HG03558 (cell line): ENCODE data around the gene ALG14.
"Not testable (repeated sequence)": the region's sequence is repeated elsewhere in the genome, so short reads cannot be mapped to it uniquely, and the experiment has no call there.

Experiments
- ATAC-seq: cut with Tn5 transposase; IDR thresholded peaks from one replicate; pipeline ENCODE4 v1.9.1; 2021; ENCODE audit warnings: moderate number of reproducible peaks; ENCODE audit not compliant: unreplicated experiment; ENCODE audit errors: extremely low read depth

ALG14 gene

DNA sequence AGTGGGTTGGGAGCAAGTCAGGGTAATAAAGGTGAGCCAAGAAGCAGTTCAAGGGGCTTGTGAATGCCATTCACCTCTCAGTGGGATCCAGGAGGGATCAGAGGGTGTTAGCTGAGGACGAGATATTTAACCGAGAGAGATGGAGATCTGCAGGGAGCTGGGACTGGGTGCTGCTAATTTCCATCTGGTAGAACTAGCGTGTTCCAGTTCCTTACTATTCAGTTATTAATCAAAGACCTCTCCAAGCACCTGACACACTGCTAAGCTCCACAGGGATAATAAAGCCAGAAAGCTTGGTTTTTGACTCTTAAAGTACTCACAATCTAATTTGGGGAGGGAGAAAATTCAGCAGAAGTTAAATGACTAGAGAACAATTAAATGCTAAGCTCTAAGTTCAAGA, 57.7 kb downstream of the ALG14 start:
- no peak for ATAC-seq

- ATAC-seq = no peak
Observed at GRCh38 chr1:95013950-95014574, 58.7 kb downstream of the ALG14 start.

- ATAC-seq = no peak
Observed at GRCh38 chr1:95012389-95012788, 60.4 kb downstream of the ALG14 start.

DNA sequence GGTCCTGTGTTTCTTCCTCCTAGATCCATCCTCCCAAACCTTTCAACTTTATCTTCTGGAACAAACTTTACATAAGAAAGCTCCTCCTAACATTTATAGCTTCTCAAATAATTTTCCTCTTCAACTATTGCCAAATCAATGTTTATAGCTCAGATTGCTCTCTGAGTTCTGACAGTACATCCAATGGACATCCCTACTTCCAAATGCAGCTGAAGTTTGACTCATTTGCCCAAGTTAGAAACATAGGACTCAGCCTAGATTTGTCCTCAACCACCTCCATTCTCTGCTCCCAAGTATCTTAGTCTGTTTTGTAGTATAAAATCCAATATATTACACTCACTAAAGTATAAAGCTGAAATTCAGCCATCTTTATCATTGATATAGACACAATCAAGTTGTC, 62.6 kb downstream of the ALG14 start:
- no peak for ATAC-seq

DNA sequence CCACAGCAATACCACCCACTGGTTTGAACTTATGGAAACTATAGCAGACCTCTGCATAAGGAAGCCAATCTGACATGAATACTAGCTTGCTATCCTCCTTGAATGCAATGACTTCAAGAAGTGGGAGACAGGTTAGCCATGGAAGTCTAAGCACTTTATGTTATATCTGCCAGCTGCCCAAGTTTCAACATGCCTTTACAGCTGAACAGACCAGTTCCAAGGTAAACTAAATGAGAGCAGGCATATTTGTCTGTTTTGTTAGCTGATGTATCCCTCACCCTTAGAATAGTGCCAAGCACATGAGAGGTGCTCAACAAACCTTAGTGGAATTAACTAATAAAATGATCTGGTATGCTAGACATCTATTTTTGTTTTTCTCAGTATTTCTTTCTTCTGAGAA, 65.1 kb downstream of the ALG14 start:
- no peak for ATAC-seq

GRCh38 chr1:95006681-95007080, 66.1 kb downstream of the ALG14 start:
- no peak for ATAC-seq

DNA sequence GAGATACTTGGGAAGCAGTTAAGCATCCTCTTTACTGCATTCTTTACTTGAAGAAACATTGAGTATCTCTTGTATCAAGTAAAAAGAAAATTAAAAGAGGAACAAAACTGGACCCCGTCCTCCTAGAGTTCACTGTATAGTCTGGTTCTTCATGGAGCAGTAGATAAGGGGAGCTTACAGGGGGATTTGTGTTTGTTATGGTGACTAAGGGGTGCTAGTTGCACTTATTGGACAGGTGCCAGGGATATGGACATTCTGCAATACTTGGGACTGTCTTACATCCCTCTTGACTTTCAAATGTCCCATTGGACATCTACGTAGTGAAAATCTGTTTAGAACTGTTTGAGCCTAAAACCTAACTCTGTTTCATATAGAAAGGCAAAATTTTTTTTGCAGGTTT, 67.2 kb downstream of the ALG14 start:
- ATAC-seq = no peak

DNA sequence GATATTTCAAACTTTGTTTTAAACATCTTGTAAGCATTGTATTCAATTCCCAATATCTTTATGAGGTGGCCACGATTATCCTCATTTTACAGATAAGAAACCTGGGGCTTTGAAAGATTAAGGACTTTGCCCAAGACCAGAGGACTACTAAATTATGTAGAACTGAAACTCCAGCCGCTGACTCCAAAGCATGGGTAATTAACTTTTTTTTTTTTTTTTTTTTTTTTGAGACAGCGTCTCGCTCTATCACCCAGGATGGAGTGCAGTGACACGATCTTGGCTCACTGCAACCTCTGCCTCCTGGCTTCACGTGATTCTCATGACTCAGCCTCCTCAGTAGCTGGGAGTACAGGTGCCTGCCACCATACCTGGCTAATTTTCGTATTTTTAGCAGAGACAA, 68.7 kb downstream of the ALG14 start:
- ATAC-seq = no peak

GRCh38 chr1:95003433-95003738, 69.4 kb downstream of the ALG14 start:
- no peak for ATAC-seq

- no peak for ATAC-seq
Observed at GRCh38 chr1:95002540-95003432, 70.0 kb downstream of the ALG14 start.

DNA sequence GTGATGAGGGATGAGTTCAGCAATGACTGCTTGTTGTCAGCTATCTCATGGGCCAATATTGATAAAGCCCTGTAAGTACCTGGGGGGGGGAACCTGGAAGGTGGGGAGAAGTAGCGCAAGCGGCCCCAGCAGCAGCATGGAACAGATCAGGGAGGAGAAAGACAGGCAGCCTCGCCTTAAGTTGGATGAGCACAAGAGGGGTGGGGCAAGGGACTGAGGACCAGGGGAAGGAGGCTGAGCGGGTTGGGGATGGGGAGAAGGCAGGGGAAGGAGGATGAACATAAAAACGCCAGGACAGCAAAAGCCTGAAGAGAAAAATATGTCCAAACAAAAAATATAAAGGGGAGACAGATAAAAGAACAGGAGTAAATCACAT, 70.6 kb downstream of the ALG14 start:
- ATAC-seq = no peak

DNA sequence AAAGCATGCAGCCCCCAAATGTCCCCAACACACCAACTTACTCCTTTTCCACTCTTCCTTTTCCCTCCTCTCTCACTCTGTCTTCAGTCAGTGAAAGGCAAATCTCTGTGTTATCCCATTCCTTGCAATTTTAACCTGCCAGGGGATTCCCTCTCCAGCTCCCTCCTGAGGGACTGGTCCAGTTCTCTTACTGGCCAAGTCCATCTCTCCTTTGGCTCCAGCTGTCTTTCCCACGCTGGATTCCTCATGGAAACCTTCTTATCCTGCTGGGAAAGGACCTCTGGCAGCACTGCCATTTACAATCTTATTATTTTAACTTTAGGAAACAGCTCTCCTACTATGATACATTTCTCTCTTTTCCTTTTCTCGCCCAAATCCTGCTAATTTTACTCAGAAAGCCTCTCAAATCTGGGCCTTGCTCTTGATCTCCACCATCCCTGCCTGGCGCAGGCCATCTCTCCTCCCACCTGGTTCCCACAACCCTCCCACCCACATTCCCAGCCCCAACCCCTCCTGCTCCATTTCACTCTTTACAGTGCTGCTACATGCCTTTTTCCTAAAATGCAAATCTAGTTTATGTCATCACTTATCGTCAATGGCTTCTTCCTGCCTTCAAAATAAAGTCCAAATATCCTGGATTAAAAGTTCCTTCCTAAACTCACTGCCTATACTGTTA, 73.2 kb downstream of the ALG14 start:
- no peak for ATAC-seq

GRCh38 chr1:94998748-94999147, 74.0 kb downstream of the ALG14 start:
- ATAC-seq = no peak

DNA sequence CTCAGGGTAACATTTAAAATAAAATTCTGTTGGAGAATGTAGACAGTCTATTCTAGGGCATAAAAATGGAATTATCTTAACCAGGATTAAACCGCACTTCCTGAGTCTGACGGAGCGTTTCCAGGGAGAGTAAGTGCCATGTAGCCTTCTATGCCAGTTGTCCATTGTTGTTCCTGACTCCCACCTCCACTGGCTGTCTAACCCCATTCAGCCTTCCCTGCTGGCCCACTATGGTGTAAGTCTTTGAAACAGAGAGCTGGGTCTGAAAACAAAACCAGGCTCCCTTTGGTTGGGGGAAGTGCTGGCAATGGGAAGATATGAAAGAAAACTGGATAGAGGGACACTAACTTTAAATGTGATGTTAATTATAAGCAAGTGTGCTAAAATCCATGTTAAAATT, 74.6 kb downstream of the ALG14 start:
- no peak for ATAC-seq

DNA sequence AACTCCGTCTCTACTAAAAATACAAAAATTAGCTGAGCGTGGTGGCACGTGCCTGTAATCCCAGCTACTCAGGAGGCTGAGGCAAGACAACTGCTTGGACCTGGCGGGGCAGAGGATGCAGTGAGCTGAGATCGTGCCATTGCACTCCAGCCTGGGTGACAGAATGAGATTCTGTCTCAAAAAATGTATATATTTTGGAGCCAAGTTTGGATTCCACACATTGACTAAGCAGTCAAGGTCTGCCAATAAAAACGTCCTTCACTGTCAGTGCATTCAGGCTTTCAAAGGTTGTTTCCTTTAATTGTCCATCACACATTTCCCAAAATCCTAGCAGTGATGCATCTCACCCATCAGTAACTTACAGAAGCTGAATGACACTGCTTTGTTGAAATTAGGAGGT, 77.2 kb downstream of the ALG14 start:
- not testable (repeated sequence) for ATAC-seq

- ATAC-seq = no peak
Observed at GRCh38 chr1:94994805-94995204, 77.9 kb downstream of the ALG14 start.

DNA sequence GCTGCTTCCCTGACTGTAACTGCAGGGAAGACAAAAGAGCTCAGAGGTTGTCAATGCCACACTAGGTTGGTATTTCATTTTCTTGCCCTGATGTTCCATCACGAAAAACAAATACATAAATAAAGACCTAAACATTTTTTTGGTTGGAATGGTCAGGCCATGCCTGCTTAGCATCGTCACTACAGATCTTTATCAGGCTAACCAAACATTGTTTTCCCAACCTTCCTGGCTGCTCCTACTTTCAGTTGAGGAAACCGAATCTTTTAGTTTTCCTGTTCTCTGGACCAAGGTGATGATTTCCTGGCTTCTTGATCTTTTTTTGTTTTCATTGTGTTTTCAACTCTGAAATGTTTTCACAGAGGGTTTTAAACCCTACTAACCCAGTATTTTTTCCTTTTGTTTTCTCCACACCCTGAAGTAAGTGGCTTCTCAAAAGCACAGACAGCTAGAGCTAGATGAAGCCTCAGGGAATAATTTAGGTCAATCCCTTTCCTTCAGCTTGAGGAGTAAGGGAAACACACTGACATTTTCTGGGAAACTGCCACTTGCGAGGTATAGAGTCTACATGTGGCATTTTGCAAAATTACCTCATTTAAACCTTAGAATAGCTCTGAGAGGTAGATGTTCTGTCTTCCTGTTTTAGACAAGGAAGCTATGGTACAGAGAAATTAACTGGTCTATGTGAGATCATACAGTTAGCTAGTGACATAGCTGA, 78.7 kb downstream of the ALG14 start:
- no peak for ATAC-seq

GRCh38 chr1:94992863-94993563, 79.7 kb downstream of the ALG14 start:
- ATAC-seq = no peak

- ATAC-seq = no peak
Observed at GRCh38 chr1:94992161-94992560, 80.6 kb downstream of the ALG14 start.

- no peak for ATAC-seq
Observed at GRCh38 chr1:94989911-94990473, 82.8 kb downstream of the ALG14 start.
